K562 (cell line): ENCODE results near the gene PUM1. TPM values are rescaled to one million over a fixed set of nuclear protein-coding genes. Genes with fewer than 3 reads are reported as not detected.

Experiments
- ATAC-seq: fragments of 200-7000 bp; cut with Tn5 transposase; 3 replicates; pipeline ENCODE4 v1.9.1; 2020; ENCODE audit warnings: moderate library complexity
- BruUV-seq: library from RNA; stranded (reverse); fragments of 400-500 nt; replicated peaks from 2 replicates; lab custom pipeline; 2021; lab: Mats Ljungman, UMichigan
- CTCF ChIA-PET: fragments of 300-600 bp; formaldehyde crosslinking; extraction: SDS; loops from one replicate; lab custom pipeline; 2021; ENCODE audit warnings: low intra/inter-chr PET ratio; lab: Yijun Ruan, JAX
- POLR2A ChIA-PET: fragments of 300-600, 350-650 bp; sonication (Branson Sonifier 250); formaldehyde crosslinking; extraction: SDS; loops from one replicate; lab custom pipeline; 2021; ENCODE audit warnings: antibody characterized with exemption, inconsistent platforms; lab: Yijun Ruan, JAX
- DNase-seq, 4 experiments: peaks; one replicate each; pipeline versions ENCODE4 v3.0.0 to v3.0.0-alpha.2; 2011 to 2018; ENCODE audit warnings: low spot score in 3 of 4, mixed read lengths in 3 of 4; ENCODE audit errors: extremely low read depth in 1 of 4
- FAIRE-seq: peaks from 2 replicates; lab custom pipeline; 2011; peaks lifted over from hg19 to GRCh38; lab: Jason Lieb, UNC
- H2AFZ ChIP-seq: 2 replicates; pipeline ENCODE4 v1.6.0; 2011; ENCODE audit warnings: low read depth, low read length, control low read depth, inconsistent platforms
- H3K27ac ChIP-seq: fragments of 200-600 bp; 3 replicates; pipeline ENCODE4 v1.8.0; 2011; ENCODE audit warnings: low read depth, mild to moderate bottlenecking, control low read depth, inconsistent platforms, low read length, moderate library complexity, mixed read lengths; ENCODE audit errors: extremely low read depth
- H3K27me3 ChIP-seq, 2 experiments: fragments of 300-600 bp in 1 of 2; 2 replicates in 1 of 2; 3 replicates in 1 of 2; pipeline versions ENCODE4 v1.6.0 to v1.8.0; 2011; ENCODE audit warnings: inconsistent platforms in 2 of 2, low read length in 2 of 2, mild to moderate bottlenecking in 1 of 2, mixed read lengths in 1 of 2, moderate library complexity in 1 of 2; ENCODE audit not compliant: control insufficient read depth in 2 of 2, insufficient read depth in 2 of 2
- H3K36me3 ChIP-seq: fragments of 300-600 bp; 3 replicates; pipeline ENCODE4 v1.8.0; 2011; ENCODE audit warnings: mild to moderate bottlenecking, low read length, inconsistent platforms; ENCODE audit not compliant: control insufficient read depth, insufficient read depth
- H3K4me1 ChIP-seq, 2 experiments: fragments of 200-600 bp in 1 of 2; replicated peaks in 1 of 2; 2 replicates in 1 of 2; 3 replicates in 1 of 2; pipeline versions ENCODE4 v1.5.1 to v1.8.0; 2011; ENCODE audit warnings: inconsistent platforms in 2 of 2, low read length in 2 of 2, mild to moderate bottlenecking in 1 of 2, mixed read lengths in 1 of 2, moderate library complexity in 1 of 2; ENCODE audit not compliant: control insufficient read depth in 2 of 2, insufficient read depth in 2 of 2
- H3K4me2 ChIP-seq: 2 replicates; pipeline ENCODE4 v1.6.1; 2011; ENCODE audit warnings: low read length, control low read depth, inconsistent platforms, mixed read lengths; ENCODE audit not compliant: insufficient read depth
- H3K4me3 ChIP-seq: fragments of 200-600 bp; sonication (generic), shearing (Covaris generic); 2 replicates; pipeline ENCODE4 v1.5.1; 2016; ENCODE audit warnings: control low read depth, inconsistent platforms
- H3K79me2 ChIP-seq: fragments of 200-600 bp; 3 replicates; pipeline ENCODE4 v1.8.0; 2011; ENCODE audit warnings: low read length, inconsistent platforms; ENCODE audit not compliant: control insufficient read depth, insufficient read depth
- H3K9ac ChIP-seq, 2 experiments: 2 replicates each; pipeline versions ENCODE4 v1.6.0 to v1.6.1; 2011; ENCODE audit warnings: low read depth in 2 of 2, low read length in 2 of 2, control low read depth in 1 of 2, inconsistent platforms in 1 of 2, mild to moderate bottlenecking in 1 of 2, mixed read lengths in 1 of 2; ENCODE audit not compliant: insufficient read depth in 1 of 2
- H3K9me1 ChIP-seq: one replicate; pipeline ENCODE4 v1.6.0; 2011; ENCODE audit warnings: inconsistent platforms, mild to moderate bottlenecking, low read length, moderate library complexity; ENCODE audit not compliant: control insufficient read depth, insufficient read depth
- H3K9me3 ChIP-seq: replicated peaks from 2 replicates; pipeline ENCODE4 v1.5.1; 2011; ENCODE audit warnings: low read depth, low read length, inconsistent platforms; ENCODE audit not compliant: control insufficient read depth, insufficient read depth
- H4K20me1 ChIP-seq: replicated peaks from 2 replicates; pipeline ENCODE4 v1.6.1; 2011; ENCODE audit warnings: low read length, inconsistent platforms, mixed read lengths; ENCODE audit not compliant: control insufficient read depth, insufficient read depth
- ELF1 ChIP-seq: fragments of 200-800 bp; sonication (Bioruptor generic); IDR thresholded peaks from 2 replicates; pipeline ENCODE4 v1.6.1; 2016; ENCODE audit warnings: missing genetic modification characterization, missing compliant biosample characterization
- FOXA1 ChIP-seq: fragments of 450-650 bp; IDR thresholded peaks from 2 replicates; pipeline ENCODE4 v1.6.1; 2016; ENCODE audit warnings: mild to moderate bottlenecking, borderline replicate concordance
- GTF2E2 ChIP-seq: fragments of 200-800 bp; sonication (Bioruptor generic); IDR thresholded peaks from 2 replicates; pipeline ENCODE4 v1.6.1; 2016; ENCODE audit warnings: missing genetic modification characterization, missing compliant biosample characterization
- KHSRP ChIP-seq: fragments of 450-650 bp; IDR thresholded peaks from 2 replicates; pipeline ENCODE4 v1.6.1; 2017
- MEIS2 ChIP-seq: fragments of 450-650 bp; IDR thresholded peaks from 2 replicates; pipeline ENCODE4 v1.6.1; 2014; ENCODE audit warnings: mild to moderate bottlenecking; ENCODE audit not compliant: partially characterized antibody
- MYC ChIP-seq, 2 experiments: fragments of 250-450 bp in 1 of 2; sonication (Bioruptor Pico) in 1 of 2; IDR thresholded peaks; 2 replicates each; pipeline versions ENCODE4 v1.5.1 to v1.6.1; 2012 to 2021; ENCODE audit warnings: low read depth in 2 of 2, borderline replicate concordance in 1 of 2, improper control_type of control experiment in 1 of 2, low read length in 1 of 2, mild to moderate bottlenecking in 1 of 2, moderate library complexity in 1 of 2
- RBM39 ChIP-seq: fragments of 200-400 bp; formaldehyde crosslinking; optimal IDR thresholded peaks from 2 replicates; pipeline ENCODE3; 2018; ENCODE audit warnings: low read depth, low read length
- ZNF431 ChIP-seq: sonication (generic); formaldehyde crosslinking; IDR thresholded peaks from 2 replicates; pipeline ENCODE4 v1.8.0; 2022; ENCODE audit warnings: mild to moderate bottlenecking, missing genetic modification reagents
- WGBS: fragments of 100-300 bp; shearing (Covaris generic); methylation state at CpG from one replicate; pipeline ENCODE4 v1.1.6; 2016; ENCODE audit warnings: low coverage, mixed read lengths; ENCODE audit not compliant: insufficient coverage; ENCODE audit errors: missing lambda C conversion rate; 5-methylcytosine and 5-hydroxymethylcytosine counted together
- in situ Hi-C: fragments of 300-500 bp; cut with MboI; formaldehyde crosslinking; loops from 4 replicates; pipeline ENCODE4 v1.15.0; 2018; ENCODE audit warnings: inconsistent platforms, mixed read lengths
- intact Hi-C: fragments of 100-400 bp; cut with micrococcal nuclease; formaldehyde crosslinking; loops from 2 replicates; pipeline ENCODE4 v1.14.2; 2022
- polyA plus RNA-seq, 8 experiments: library from polyadenylated mRNA; depleted of rRNA in 4 of 8; stranded (reverse) in 5 of 8; unstranded in 3 of 8; fragments of >200 nt; fragmentation: Nextera tagmentation in 2 of 8; fragmentation: Illumina TruSeq in 1 of 8; extraction: Ambion mirVana in 2 of 8; extraction: Trizol in 1 of 8; gene quantifications; 2 replicates each; pipeline versions ENCODE4 v1.2.1 to v1.2.3, GENCODE V29; 2011 to 2014; ENCODE audit warnings: inconsistent platforms in 1 of 8, missing spikeins in 1 of 8
- total RNA-seq, 7 experiments: library from RNA; depleted of rRNA in 6 of 7; stranded (reverse); fragments of >200 nt in 6 of 7; fragmentation: Illumina TruSeq in 2 of 7; extraction: Trizol in 2 of 7; gene quantifications; 2 replicates each; pipeline versions ENCODE4 v1.2.1 to v1.2.3, GENCODE V29; 2011 to 2021; ENCODE audit warnings: low replicate concordance in 1 of 7
- TF ChIP-seq, protein P1 (sequence below), 2 experiments: fragments of 450-650 bp; conservative IDR thresholded peaks; 2 replicates each; pipeline ENCODE4 v1.6.1; 2017; ENCODE audit warnings: mild to moderate bottlenecking in 2 of 2, moderate library complexity in 2 of 2
- TF ChIP-seq, protein P2 (sequence below): sonication (generic); formaldehyde crosslinking; IDR thresholded peaks from 2 replicates; pipeline ENCODE4 v1.8.1; 2023; ENCODE audit warnings: mild to moderate bottlenecking, missing genetic modification reagents
- TF ChIP-seq, protein P3 (sequence below), 3 experiments: fragments of 200-800 bp in 1 of 3; fragments of 250-450 bp in 1 of 3; fragments of 450-650 bp in 1 of 3; sonication (Bioruptor Pico) in 1 of 3; sonication (Bioruptor generic) in 1 of 3; formaldehyde crosslinking in 1 of 3; IDR thresholded peaks; 2 replicates each; pipeline versions ENCODE4 v1.6.1 to v1.8.0; 2016 to 2022; ENCODE audit warnings: mild to moderate bottlenecking in 2 of 3, missing genetic modification characterization in 2 of 3, missing compliant biosample characterization in 1 of 3, moderate library complexity in 1 of 3
- TF ChIP-seq, protein P4 (sequence below), 2 experiments: fragments of 250-450 bp in 1 of 2; fragments of 450-650 bp in 1 of 2; sonication (Bioruptor Pico) in 1 of 2; IDR thresholded peaks; 2 replicates each; pipeline versions ENCODE4 v1.6.1 to v1.8.0; 2016 to 2021; ENCODE audit warnings: mild to moderate bottlenecking in 2 of 2, moderate library complexity in 2 of 2, missing compliant biosample characterization in 1 of 2, missing genetic modification characterization in 1 of 2

The PUM1 gene
- total and polyA plus RNA-seq, 9 of the 15 experiments (the other 6 are each of a cell fraction or from before 2014, with no cell fraction given): 37.7 to 104 (median 55.7) TPM

DNA sequence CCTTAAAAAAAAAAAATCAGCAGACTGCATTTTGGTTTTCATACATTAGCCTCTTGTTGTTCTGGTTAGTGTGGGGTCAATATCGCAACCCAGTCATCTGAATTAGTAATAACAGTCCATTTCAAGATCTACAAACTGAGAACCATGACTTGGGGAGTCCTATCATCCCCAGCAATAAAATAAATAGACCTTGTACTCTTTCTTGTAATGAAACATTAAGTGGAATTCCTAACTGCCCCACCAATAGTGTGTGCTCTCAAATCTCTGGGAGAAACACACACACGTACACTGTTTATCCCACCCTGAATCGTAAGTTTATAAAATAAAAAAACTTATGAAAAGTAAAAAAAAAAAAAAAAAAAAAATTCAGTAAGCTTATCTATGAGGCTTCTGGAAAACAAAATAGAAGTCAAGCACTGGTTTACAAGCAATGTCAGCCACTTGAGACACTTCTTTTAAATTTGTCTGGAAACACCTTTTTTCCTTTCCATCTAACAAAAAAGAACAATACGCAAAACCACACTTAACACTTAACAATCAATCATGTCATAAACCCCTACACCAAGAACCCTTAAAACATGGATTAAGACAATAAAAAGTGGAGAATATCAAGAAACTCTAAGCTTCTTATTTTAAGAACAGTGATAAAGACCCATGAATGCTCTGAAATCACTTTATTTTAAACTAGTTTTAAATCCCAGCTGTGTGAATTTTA lies 53.1 kb downstream of the PUM1 start:
- peaks cover 43% of the 10 kb centered on the region for H3K36me3 ChIP-seq
- CTCF ChIA-PET: no interaction called here
- no peaks in the 10 kb centered on the region for H3K9me3 ChIP-seq
- H3K4me2 ChIP-seq: no peak overlapping the region
- TSS peak; percentile 6 for BruUV-seq
- peak; percentile 56 for FAIRE-seq
- POLR2A ChIA-PET: interaction anchor here (1.2 to 3.4 kb wide), 3 partner anchors 9 to 52 kb away, joined by 3 to 18 read pairs (median 3); no protein-coding TSS in a partner anchor
- in situ Hi-C loops: no loop called here
- DNase-seq: no peak
- H3K79me2 ChIP-seq: peaks cover 94% of the 10 kb centered on the region
- no peak overlapping the region for H3K9ac ChIP-seq
- WGBS: 91% methylated on average over 4 of the region's 4 CpGs
- H3K27me3 ChIP-seq: no peaks in the 10 kb centered on the region
- peaks cover 0 to 7% of the 10 kb centered on the region in 2 experiments; a peak in 1 of 5 replicates for H3K4me1 ChIP-seq
- no peak overlapping the region for H2AFZ ChIP-seq
- intact Hi-C loops: no loop called here
- no peaks in the 10 kb centered on the region for H3K9me1 ChIP-seq
- ATAC-seq: no peak
- H3K4me3 ChIP-seq: no peak overlapping the region
- no peak overlapping the region for H3K27ac ChIP-seq
- H4K20me1 ChIP-seq: peaks cover 62% of the 10 kb centered on the region
- no peak for TF ChIP-seq ELF1 (tag)
- no peak for TF ChIP-seq RBM39
- peak; percentile 7 for TF ChIP-seq MEIS2
- TF ChIP-seq, protein P1, sequence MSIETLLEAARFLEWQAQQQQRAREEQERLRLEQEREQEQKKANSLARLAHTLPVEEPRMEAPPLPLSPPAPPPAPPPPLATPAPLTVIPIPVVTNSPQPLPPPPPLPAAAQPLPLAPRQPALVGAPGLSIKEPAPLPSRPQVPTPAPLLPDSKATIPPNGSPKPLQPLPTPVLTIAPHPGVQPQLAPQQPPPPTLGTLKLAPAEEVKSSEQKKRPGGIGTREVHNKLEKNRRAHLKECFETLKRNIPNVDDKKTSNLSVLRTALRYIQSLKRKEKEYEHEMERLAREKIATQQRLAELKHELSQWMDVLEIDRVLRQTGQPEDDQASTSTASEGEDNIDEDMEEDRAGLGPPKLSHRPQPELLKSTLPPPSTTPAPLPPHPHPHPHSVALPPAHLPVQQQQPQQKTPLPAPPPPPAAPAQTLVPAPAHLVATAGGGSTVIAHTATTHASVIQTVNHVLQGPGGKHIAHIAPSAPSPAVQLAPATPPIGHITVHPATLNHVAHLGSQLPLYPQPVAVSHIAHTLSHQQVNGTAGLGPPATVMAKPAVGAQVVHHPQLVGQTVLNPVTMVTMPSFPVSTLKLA (conservative IDR thresholded peaks at IDR 0.05): no peak
- TF ChIP-seq ZNF431 (CRISPR knock-in tag): no peak
- TF ChIP-seq MYC (IDR thresholded peaks at IDR 0.05; ENCODE audit: low read depth, low read length): no peak
- no peak for TF ChIP-seq MYC (CRISPR knock-in tag; IDR thresholded peaks at IDR 0.05; ENCODE audit: borderline replicate concordance, low read depth)
- TF ChIP-seq, protein P2, sequence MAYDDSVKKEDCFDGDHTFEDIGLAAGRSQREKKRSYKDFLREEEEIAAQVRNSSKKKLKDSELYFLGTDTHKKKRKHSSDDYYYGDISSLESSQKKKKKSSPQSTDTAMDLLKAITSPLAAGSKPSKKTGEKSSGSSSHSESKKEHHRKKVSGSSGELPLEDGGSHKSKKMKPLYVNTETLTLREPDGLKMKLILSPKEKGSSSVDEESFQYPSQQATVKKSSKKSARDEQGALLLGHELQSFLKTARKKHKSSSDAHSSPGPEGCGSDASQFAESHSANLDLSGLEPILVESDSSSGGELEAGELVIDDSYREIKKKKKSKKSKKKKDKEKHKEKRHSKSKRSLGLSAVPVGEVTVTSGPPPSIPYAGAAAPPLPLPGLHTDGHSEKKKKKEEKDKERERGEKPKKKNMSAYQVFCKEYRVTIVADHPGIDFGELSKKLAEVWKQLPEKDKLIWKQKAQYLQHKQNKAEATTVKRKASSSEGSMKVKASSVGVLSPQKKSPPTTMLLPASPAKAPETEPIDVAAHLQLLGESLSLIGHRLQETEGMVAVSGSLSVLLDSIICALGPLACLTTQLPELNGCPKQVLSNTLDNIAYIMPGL (CRISPR knock-in tag): no peak
- TF ChIP-seq KHSRP: no peak
- TF ChIP-seq GTF2E2 (tag): 0 out of 2 replicates have a peak, but pooled peaks have one; percentile 3
- TF ChIP-seq FOXA1: no peak
- TF ChIP-seq, protein P3, sequence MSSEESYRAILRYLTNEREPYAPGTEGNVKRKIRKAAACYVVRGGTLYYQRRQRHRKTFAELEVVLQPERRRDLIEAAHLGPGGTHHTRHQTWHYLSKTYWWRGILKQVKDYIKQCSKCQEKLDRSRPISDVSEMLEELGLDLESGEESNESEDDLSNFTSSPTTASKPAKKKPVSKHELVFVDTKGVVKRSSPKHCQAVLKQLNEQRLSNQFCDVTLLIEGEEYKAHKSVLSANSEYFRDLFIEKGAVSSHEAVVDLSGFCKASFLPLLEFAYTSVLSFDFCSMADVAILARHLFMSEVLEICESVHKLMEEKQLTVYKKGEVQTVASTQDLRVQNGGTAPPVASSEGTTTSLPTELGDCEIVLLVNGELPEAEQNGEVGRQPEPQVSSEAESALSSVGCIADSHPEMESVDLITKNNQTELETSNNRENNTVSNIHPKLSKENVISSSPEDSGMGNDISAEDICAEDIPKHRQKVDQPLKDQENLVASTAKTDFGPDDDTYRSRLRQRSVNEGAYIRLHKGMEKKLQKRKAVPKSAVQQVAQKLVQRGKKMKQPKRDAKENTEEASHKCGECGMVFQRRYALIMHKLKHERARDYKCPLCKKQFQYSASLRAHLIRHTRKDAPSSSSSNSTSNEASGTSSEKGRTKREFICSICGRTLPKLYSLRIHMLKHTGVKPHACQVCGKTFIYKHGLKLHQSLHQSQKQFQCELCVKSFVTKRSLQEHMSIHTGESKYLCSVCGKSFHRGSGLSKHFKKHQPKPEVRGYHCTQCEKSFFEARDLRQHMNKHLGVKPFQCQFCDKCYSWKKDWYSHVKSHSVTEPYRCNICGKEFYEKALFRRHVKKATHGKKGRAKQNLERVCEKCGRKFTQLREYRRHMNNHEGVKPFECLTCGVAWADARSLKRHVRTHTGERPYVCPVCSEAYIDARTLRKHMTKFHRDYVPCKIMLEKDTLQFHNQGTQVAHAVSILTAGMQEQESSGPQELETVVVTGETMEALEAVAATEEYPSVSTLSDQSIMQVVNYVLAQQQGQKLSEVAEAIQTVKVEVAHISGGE (CRISPR knock-in tag; IDR thresholded peaks at IDR 0.05): no peak
- TF ChIP-seq, protein P4, sequence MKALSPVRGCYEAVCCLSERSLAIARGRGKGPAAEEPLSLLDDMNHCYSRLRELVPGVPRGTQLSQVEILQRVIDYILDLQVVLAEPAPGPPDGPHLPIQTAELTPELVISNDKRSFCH (CRISPR knock-in tag; IDR thresholded peaks at IDR 0.05): no peak
- TF ChIP-seq, protein P4 (tag; IDR thresholded peaks at IDR 0.05): no peak
